ENCODE results near the gene WNT5B.

WNT5B gene

GRCh38 chr12:1605129-1606020, 23.7 kb upstream of the WNT5B start:
- ChIA-PET POLR2A (interaction anchor here (1.9 kb wide), 1 partner anchor 13 kb away, joined by 6 read pairs; no protein-coding TSS in a partner anchor), CTCF (interaction anchor here (0.7 to 2.8 kb wide), 16 partner anchors 12 to 513 kb away, joined by 3 to 32 read pairs (median 4); partner anchors contain the start of genes FBXL14 and WNT5B)
- DNase-seq (ENCODE audit: extremely low spot score): peak; percentile 63
- TF ChIP-seq, protein P1, sequence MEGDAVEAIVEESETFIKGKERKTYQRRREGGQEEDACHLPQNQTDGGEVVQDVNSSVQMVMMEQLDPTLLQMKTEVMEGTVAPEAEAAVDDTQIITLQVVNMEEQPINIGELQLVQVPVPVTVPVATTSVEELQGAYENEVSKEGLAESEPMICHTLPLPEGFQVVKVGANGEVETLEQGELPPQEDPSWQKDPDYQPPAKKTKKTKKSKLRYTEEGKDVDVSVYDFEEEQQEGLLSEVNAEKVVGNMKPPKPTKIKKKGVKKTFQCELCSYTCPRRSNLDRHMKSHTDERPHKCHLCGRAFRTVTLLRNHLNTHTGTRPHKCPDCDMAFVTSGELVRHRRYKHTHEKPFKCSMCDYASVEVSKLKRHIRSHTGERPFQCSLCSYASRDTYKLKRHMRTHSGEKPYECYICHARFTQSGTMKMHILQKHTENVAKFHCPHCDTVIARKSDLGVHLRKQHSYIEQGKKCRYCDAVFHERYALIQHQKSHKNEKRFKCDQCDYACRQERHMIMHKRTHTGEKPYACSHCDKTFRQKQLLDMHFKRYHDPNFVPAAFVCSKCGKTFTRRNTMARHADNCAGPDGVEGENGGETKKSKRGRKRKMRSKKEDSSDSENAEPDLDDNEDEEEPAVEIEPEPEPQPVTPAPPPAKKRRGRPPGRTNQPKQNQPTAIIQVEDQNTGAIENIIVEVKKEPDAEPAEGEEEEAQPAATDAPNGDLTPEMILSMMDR (IDR thresholded peaks at IDR 0.05; ENCODE audit: control extremely low read depth, extremely low read depth, low read depth, missing control alignments): peak; percentile 65

DNA sequence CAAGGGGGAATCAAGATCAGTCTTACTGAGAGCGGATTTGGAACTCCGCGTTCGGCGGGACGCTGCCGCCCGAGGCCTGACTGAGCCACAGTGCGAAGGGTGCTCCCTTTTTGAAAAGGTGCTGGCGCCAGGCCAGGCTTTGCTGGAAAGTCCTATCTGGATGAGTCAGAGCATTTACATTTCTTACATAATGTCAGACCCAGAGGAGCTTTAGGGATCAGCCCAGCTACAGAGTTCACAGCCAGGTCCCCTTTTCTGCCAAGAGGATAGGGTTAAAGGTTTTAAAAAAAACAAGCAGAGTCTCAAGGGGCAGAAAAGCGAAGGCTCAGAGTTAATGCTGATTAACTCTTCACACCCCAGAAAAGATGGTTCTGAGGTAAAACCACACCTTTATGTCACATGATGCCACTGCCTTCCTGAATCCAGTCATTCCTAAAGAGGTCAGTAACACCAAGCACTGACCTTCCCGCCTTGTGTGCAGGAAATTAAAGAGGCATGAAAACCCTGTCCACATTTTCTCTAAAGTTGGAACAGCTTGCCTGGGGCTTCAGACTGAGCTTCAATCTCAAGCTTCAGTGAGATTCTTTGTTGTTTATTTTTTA, 22.9 kb upstream of the WNT5B start:
- CTCF ChIA-PET: interaction anchor here (0.9 to 2.8 kb wide), 14 partner anchors 10 to 513 kb away, joined by 3 to 32 read pairs (median 4); partner anchors contain the start of gene FBXL14

DNA sequence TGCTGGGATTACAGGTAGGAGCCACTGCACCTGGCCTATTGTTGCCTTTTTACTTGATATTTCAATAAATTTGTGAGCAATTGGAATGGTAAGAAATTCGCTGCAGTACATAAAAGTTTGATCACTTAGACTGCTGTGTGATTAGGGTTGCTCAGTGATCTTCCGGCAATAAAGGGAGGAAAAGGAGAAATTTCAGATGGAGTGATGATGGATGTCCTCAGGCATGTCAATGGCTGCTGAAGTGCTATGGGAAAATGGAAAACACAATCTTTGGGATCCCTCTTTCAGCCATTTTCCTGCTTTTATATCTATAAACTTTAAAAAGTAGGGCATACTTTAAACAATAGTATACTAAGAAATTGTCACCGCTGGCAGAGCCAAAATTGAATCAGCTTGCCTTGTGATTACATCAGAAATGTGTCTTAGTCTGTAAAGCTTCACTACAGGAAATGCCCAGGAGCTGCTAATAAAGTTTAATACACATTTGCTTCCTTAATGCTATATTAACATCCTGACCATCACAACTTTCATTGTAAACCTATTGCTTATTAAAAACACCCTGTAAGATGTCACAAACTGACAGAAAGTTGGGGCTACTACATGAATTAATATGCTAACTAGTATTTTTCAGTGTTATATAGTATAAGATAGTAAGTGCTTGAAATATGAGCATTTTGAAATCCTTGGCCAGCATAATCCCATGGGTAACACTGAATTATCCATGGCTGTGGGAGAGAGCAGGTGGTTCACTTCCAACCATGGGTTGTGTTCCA, 20.9 kb upstream of the WNT5B start:
- POLR2A ChIA-PET: no interaction called here
- DNase-seq (ENCODE audit: extremely low spot score): no peak
- TF ChIP-seq, protein P1 (IDR thresholded peaks at IDR 0.05; ENCODE audit: control extremely low read depth, extremely low read depth, low read depth, missing control alignments): no peak
- CTCF ChIA-PET: interaction anchor here (1.1 to 1.4 kb wide), 2 partner anchors 9 to 25 kb away, joined by 3 read pairs; no protein-coding TSS in a partner anchor

More for the DNA sequence above, 22.9 kb upstream of the WNT5B start:
- TF ChIP-seq, protein P1 (IDR thresholded peaks at IDR 0.05; ENCODE audit: control extremely low read depth, extremely low read depth, low read depth, missing control alignments): no peak
- peak; percentile 63 for DNase-seq (ENCODE audit: extremely low spot score)
- POLR2A ChIA-PET: interaction anchor here (0.5 to 1.9 kb wide), 2 partner anchors 13 to 846 kb away, joined by 4 to 6 read pairs; no protein-coding TSS in a partner anchor

DNA sequence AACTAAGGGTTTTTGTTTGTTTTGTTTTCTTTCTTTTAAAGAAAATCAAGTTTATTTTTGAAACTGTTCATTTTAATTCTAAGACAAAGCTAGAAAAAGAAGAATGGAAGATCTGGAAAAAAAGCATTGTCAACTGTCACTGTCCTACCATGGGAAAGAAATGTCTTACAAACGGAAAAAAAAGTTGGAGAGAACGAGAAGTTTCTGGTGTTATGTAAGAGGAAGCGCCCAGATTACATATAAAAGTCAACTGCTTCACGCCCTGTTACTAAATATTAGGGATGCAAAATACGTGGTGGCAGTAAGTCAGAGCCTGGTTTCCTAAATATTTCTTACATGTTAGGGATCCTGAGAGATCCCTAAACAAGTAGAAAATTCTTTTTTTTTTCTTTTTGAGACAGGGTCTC, 20.3 kb upstream of the WNT5B start:
- POLR2A ChIA-PET: no interaction called here
- TF ChIP-seq, protein P1 (IDR thresholded peaks at IDR 0.05; ENCODE audit: control extremely low read depth, extremely low read depth, low read depth, missing control alignments): no peak
- CTCF ChIA-PET: interaction anchor here (1.1 to 1.4 kb wide), 2 partner anchors 9 to 26 kb away, joined by 3 read pairs; no protein-coding TSS in a partner anchor
- DNase-seq (ENCODE audit: extremely low spot score): no peak

GRCh38 chr12:1610072-1610643, 18.9 kb upstream of the WNT5B start:
- CTCF ChIA-PET: interaction anchor here (1.0 to 1.1 kb wide), 2 partner anchors 9 to 27 kb away, joined by 3 to 4 read pairs; no protein-coding TSS in a partner anchor
- no peak for DNase-seq (ENCODE audit: extremely low spot score)
- TF ChIP-seq, protein P1 (IDR thresholded peaks at IDR 0.05; ENCODE audit: control extremely low read depth, extremely low read depth, low read depth, missing control alignments): no peak
- POLR2A ChIA-PET: no interaction called here

Measured in GM10248 (cell line).